Pericardium fibroblast (primary cell): ENCODE results near the gene CBLN1. TPM values are rescaled to one million over a fixed set of nuclear protein-coding genes. Genes with fewer than 3 reads are reported as not detected.

Experiments
- total RNA-seq: library from RNA; depleted of rRNA; stranded (reverse); fragments of >200 nt; gene quantifications from 2 replicates; pipeline ENCODE4 v1.2.3, GENCODE V29; 2015

The CBLN1 gene
- total RNA-seq = not detected in 2 replicates

GRCh38 chr16:49281480-49281842 is at the start of gene CBLN1:
CBLN1 (minus strand) TSS chr16:49281838; CDS start chr16:49281465, 373 bp downstream.

Other genes with a start within 250 kb of the CBLN1 start
- not detected in 2 replicates for gene C16orf78, start 92.0 kb upstream of the CBLN1 start, total RNA-seq